Inflammatory macrophage treated with lipopolysaccharide for 1 hour (primary cell): ENCODE results near the gene PIGO.

Source experiments
- DNase-seq, 2 donors: peaks; one replicate each; pipeline ENCODE4 v3.0.0-alpha.2; 2020 to 2022

PIGO gene

GRCh38 chr9:35105571-35106342 is 9.4 kb upstream of the PIGO start:
- DNase-seq = no peak

- no peak for DNase-seq
These were observed 8.7 kb upstream of the PIGO start for GRCh38 chr9:35105126-35105525.

- DNase-seq = no peak
These were observed 8.2 kb upstream of the PIGO start for GRCh38 chr9:35104586-35104985.

GRCh38 chr9:35103660-35104191 is 7.3 kb upstream of the PIGO start:
- DNase-seq = no peak

- DNase-seq = peak; percentile 92 to 94
These were observed 6.6 kb upstream of the PIGO start, which contains the start of gene STOML2 for GRCh38 chr9:35102769-35103659. TSS of gene STOML2 (minus strand) at chr9:35103131. CDS start at chr9:35103094, 37 bp downstream.

GRCh38 chr9:35102465-35102768 is 6.0 kb upstream of the PIGO start:
- DNase-seq = no peak

GRCh38 chr9:35097573-35097972 is 1.2 kb upstream of the PIGO start:
- DNase-seq = no peak

GRCh38 chr9:35091536-35091935 is 4.9 kb downstream of the PIGO start:
- no peak for DNase-seq

- DNase-seq = no peak
These were observed 7.0 kb downstream of the PIGO start for GRCh38 chr9:35089434-35089833.

GRCh38 chr9:35085078-35085477 is 11.3 kb downstream of the PIGO start:
- DNase-seq = no peak

GRCh38 chr9:35079426-35080341 is 16.7 kb downstream of the PIGO start, which contains the start of gene FANCG:
TSS of gene FANCG (minus strand) at chr9:35079942. CDS start at chr9:35079524, 418 bp downstream.
- peak; percentile 88 to 89 for DNase-seq

GRCh38 chr9:35079041-35079425 is 17.4 kb downstream of the PIGO start:
- no peak for DNase-seq

GRCh38 chr9:35078066-35078465 is 18.3 kb downstream of the PIGO start:
- no peak for DNase-seq

GRCh38 chr9:35076848-35077247 is 19.5 kb downstream of the PIGO start:
- no peak for DNase-seq

- no peak for DNase-seq
These were observed 21.0 kb downstream of the PIGO start for GRCh38 chr9:35075358-35075757.

- no peak for DNase-seq
These were observed 21.6 kb downstream of the PIGO start for GRCh38 chr9:35074791-35075190.

- DNase-seq = no peak
These were observed 22.2 kb downstream of the PIGO start for GRCh38 chr9:35074141-35074540.

GRCh38 chr9:35073279-35073612 is 23.1 kb downstream of the PIGO start:
- DNase-seq = no peak

GRCh38 chr9:35072461-35073278 is 23.7 kb downstream of the PIGO start, which contains the start of gene VCP:
TSS of gene VCP (minus strand) at chr9:35072625. CDS start at chr9:35072353, 272 bp downstream.
- DNase-seq = peak; percentile 99

- peak; percentile 72 to 84 for DNase-seq
These were observed 24.5 kb downstream of the PIGO start for GRCh38 chr9:35071814-35072460.
